Measurements from ENCODE around the gene FAM240B.

Gene FAM240B

GRCh38 chr9:38699337-38699736 lies 20.6 kb downstream of the FAM240B start:
- no peaks in the 10 kb centered on the region for H4K20me1 ChIP-seq (ENCODE audit: insufficient read depth, low read length)
- H3K36me3 ChIP-seq (replicated peaks; ENCODE audit: insufficient read depth, low read length): no peaks in the 10 kb centered on the region
- no peak overlapping the region for H2AFZ ChIP-seq (ENCODE audit: low read length)
- no peak for TF ChIP-seq EZH2 (optimal IDR thresholded peaks at IDR 0.05; ENCODE audit: low read depth, low read length)
- no peak for TF ChIP-seq EZH2phosphoT487 (IDR thresholded peaks at IDR 0.05; ENCODE audit: low read length)
- TF ChIP-seq, protein P1, sequence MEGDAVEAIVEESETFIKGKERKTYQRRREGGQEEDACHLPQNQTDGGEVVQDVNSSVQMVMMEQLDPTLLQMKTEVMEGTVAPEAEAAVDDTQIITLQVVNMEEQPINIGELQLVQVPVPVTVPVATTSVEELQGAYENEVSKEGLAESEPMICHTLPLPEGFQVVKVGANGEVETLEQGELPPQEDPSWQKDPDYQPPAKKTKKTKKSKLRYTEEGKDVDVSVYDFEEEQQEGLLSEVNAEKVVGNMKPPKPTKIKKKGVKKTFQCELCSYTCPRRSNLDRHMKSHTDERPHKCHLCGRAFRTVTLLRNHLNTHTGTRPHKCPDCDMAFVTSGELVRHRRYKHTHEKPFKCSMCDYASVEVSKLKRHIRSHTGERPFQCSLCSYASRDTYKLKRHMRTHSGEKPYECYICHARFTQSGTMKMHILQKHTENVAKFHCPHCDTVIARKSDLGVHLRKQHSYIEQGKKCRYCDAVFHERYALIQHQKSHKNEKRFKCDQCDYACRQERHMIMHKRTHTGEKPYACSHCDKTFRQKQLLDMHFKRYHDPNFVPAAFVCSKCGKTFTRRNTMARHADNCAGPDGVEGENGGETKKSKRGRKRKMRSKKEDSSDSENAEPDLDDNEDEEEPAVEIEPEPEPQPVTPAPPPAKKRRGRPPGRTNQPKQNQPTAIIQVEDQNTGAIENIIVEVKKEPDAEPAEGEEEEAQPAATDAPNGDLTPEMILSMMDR (IDR thresholded peaks at IDR 0.05; ENCODE audit: low read length): no peak
- DNase-seq: no peak
- no peaks in the 10 kb centered on the region for H3F3A ChIP-seq (ENCODE audit: insufficient read depth, low read length)
- no peaks in the 10 kb centered on the region for H3K79me2 ChIP-seq (ENCODE audit: low read length)
- H3K27ac ChIP-seq (ENCODE audit: low read length): no peak overlapping the region
- H3K4me2 ChIP-seq (ENCODE audit: low read depth, low read length): no peak overlapping the region
- H3K4me3 ChIP-seq (ENCODE audit: low read length): no peak overlapping the region
- H3K9me2 ChIP-seq (replicated peaks; ENCODE audit: insufficient read depth, low read length): no peaks in the 10 kb centered on the region
- H3K9me3 ChIP-seq (replicated peaks; ENCODE audit: insufficient read depth, low read length): no peaks in the 10 kb centered on the region
- H3K4me1 ChIP-seq (ENCODE audit: low read length): no peaks in the 10 kb centered on the region
- no peaks in the 10 kb centered on the region for H3K27me3 ChIP-seq (replicated peaks; ENCODE audit: insufficient read depth, low read length)
- no peak overlapping the region for H3K9ac ChIP-seq (ENCODE audit: low read length)

- Histone ChIP-seq H3K4me1 (ENCODE audit: low read length) (no peaks in the 10 kb centered on the region), H3K27ac (ENCODE audit: low read length) (no peak overlapping the region), H3K9ac (ENCODE audit: low read length) (no peak overlapping the region), H3K4me3 (ENCODE audit: low read length) (no peak overlapping the region), H3K4me2 (ENCODE audit: low read depth, low read length) (no peak overlapping the region), H3K79me2 (ENCODE audit: low read length) (no peaks in the 10 kb centered on the region), H3K36me3 (replicated peaks; ENCODE audit: insufficient read depth, low read length) (no peaks in the 10 kb centered on the region), H3K27me3 (replicated peaks; ENCODE audit: insufficient read depth, low read length) (no peaks in the 10 kb centered on the region), H3F3A (ENCODE audit: insufficient read depth, low read length) (no peaks in the 10 kb centered on the region), H3K9me3 (replicated peaks; ENCODE audit: insufficient read depth, low read length) (no peaks in the 10 kb centered on the region), H2AFZ (ENCODE audit: low read length) (no peak overlapping the region), H3K9me2 (replicated peaks; ENCODE audit: insufficient read depth, low read length) (no peaks in the 10 kb centered on the region), H4K20me1 (ENCODE audit: insufficient read depth, low read length) (no peaks in the 10 kb centered on the region)
- DNase-seq: no peak
- TF ChIP-seq EZH2 (optimal IDR thresholded peaks at IDR 0.05; ENCODE audit: low read depth, low read length): no peak
Measured at GRCh38 chr9:38697776-38698300, 22.1 kb downstream of the FAM240B start.

GRCh38 chr9:38696999-38697398 lies 22.9 kb downstream of the FAM240B start:
- no peaks in the 10 kb centered on the region for H3F3A ChIP-seq (ENCODE audit: insufficient read depth, low read length)
- H3K9me3 ChIP-seq (replicated peaks; ENCODE audit: insufficient read depth, low read length): no peaks in the 10 kb centered on the region
- H3K9ac ChIP-seq (ENCODE audit: low read length): no peak overlapping the region
- H3K4me3 ChIP-seq (ENCODE audit: low read length): no peak overlapping the region
- H3K27ac ChIP-seq (ENCODE audit: low read length): no peak overlapping the region
- H3K4me1 ChIP-seq (ENCODE audit: low read length): no peaks in the 10 kb centered on the region
- H4K20me1 ChIP-seq (ENCODE audit: insufficient read depth, low read length): no peaks in the 10 kb centered on the region
- H2AFZ ChIP-seq (ENCODE audit: low read length): no peak overlapping the region
- no peaks in the 10 kb centered on the region for H3K27me3 ChIP-seq (replicated peaks; ENCODE audit: insufficient read depth, low read length)
- TF ChIP-seq EZH2phosphoT487 (IDR thresholded peaks at IDR 0.05; ENCODE audit: low read length) (no peak), EZH2 (optimal IDR thresholded peaks at IDR 0.05; ENCODE audit: low read depth, low read length) (no peak)
- TF ChIP-seq, protein P1 (IDR thresholded peaks at IDR 0.05; ENCODE audit: low read length): no peak
- no peak overlapping the region for H3K4me2 ChIP-seq (ENCODE audit: low read depth, low read length)
- no peaks in the 10 kb centered on the region for H3K36me3 ChIP-seq (replicated peaks; ENCODE audit: insufficient read depth, low read length)
- no peaks in the 10 kb centered on the region for H3K9me2 ChIP-seq (replicated peaks; ENCODE audit: insufficient read depth, low read length)
- no peak for DNase-seq
- H3K79me2 ChIP-seq (ENCODE audit: low read length): no peaks in the 10 kb centered on the region

- Histone ChIP-seq H3K9ac (ENCODE audit: low read length) (no peak overlapping the region), H3K4me3 (ENCODE audit: low read length) (no peak overlapping the region)
Measured at GRCh38 chr9:38694676-38695075, 25.3 kb downstream of the FAM240B start.

More at GRCh38 chr9:38694676-38695075, 25.3 kb downstream of the FAM240B start:
- H3K9me2 ChIP-seq (replicated peaks; ENCODE audit: insufficient read depth, low read length): no peaks in the 10 kb centered on the region
- no peaks in the 10 kb centered on the region for H3K36me3 ChIP-seq (replicated peaks; ENCODE audit: insufficient read depth, low read length)
- H3K4me1 ChIP-seq (ENCODE audit: low read length): no peaks in the 10 kb centered on the region
- no peak overlapping the region for H3K4me2 ChIP-seq (ENCODE audit: low read depth, low read length)
- no peak overlapping the region for H2AFZ ChIP-seq (ENCODE audit: low read length)
- no peaks in the 10 kb centered on the region for H3F3A ChIP-seq (ENCODE audit: insufficient read depth, low read length)
- no peaks in the 10 kb centered on the region for H3K79me2 ChIP-seq (ENCODE audit: low read length)
- TF ChIP-seq EZH2 (optimal IDR thresholded peaks at IDR 0.05; ENCODE audit: low read depth, low read length): no peak
- TF ChIP-seq, protein P1 (IDR thresholded peaks at IDR 0.05; ENCODE audit: low read length): no peak
- TF ChIP-seq EZH2phosphoT487 (IDR thresholded peaks at IDR 0.05; ENCODE audit: low read length): no peak
- H3K27me3 ChIP-seq (replicated peaks; ENCODE audit: insufficient read depth, low read length): no peaks in the 10 kb centered on the region
- H3K27ac ChIP-seq (ENCODE audit: low read length): no peak overlapping the region
- no peaks in the 10 kb centered on the region for H4K20me1 ChIP-seq (ENCODE audit: insufficient read depth, low read length)
- H3K9me3 ChIP-seq (replicated peaks; ENCODE audit: insufficient read depth, low read length): no peaks in the 10 kb centered on the region
- DNase-seq: no peak

Data from MM.1S (cell line).